ENCODE measurements around the gene DENND5B. TPM values are rescaled to one million over a fixed set of nuclear protein-coding genes. Genes with fewer than 3 reads are reported as not detected.
A peak's percentile ranks its signal among the peaks of the same experiment; 100 is the strongest.

Gene DENND5B
- total RNA-seq, 1 experiment from 2014 or later: 34.9 TPM

DNA sequence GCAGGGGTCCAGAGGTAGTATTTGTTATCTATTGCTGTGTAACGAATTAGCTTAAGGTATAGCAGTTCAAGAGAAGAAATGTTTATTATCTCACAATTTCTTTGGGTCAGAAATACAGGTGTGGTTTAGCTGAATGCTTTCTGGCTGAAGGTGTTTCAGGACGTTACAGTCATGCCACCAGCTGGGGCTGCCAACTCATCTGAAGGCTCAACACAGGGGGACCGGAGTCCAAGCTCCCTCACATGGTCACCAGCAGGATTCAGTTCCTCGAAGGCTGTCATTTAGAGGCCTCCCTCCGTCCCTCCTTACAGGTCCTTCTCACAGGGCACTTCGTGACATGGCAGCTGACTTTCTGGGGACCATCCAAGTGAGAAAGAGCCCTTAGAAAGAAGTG lies 227.5 kb downstream of the DENND5B start:
- Histone ChIP-seq H3K4me1 (peaks cover 29% of the 10 kb centered on the region), H3K9me3 (no peaks in the 10 kb centered on the region), H3K36me3 (ENCODE audit: control insufficient read depth, insufficient read depth, low read length) (no peaks in the 10 kb centered on the region), H3K4me3 (ENCODE audit: low read depth, low read length) (no peak overlapping the region), H3K27me3 (replicated peaks; ENCODE audit: control insufficient read depth, insufficient read depth, low read length) (no peaks in the 10 kb centered on the region)
- ChIA-PET POLR2A (interaction anchor here (1.0 to 2.9 kb wide), 5 partner anchors 8 to 40 kb away, joined by 3 to 37 read pairs (median 10); partner anchors contain the start of gene SINHCAF), CTCF (interaction anchor here (1.5 to 2.0 kb wide), 3 partner anchors 37 to 92 kb away, joined by 8 to 13 read pairs (median 10); partner anchors contain the start of gene SINHCAF)
- peaks cover 34% of the 10 kb centered on the region for H3K4me1 Mint-ChIP-seq (ENCODE audit: low read depth, unreplicated experiment)
- DNase-seq: no peak
- peaks cover 10% of the 10 kb centered on the region for H3K9me3 Mint-ChIP-seq (ENCODE audit: unreplicated experiment)
- no TSS peak for BruUV-seq (replicated peaks)
- H3K27ac Mint-ChIP-seq (ENCODE audit: unreplicated experiment): peak overlapping the region; percentile 82
- H3K27me3 Mint-ChIP-seq (ENCODE audit: insufficient read depth, unreplicated experiment): no peaks in the 10 kb centered on the region
- intact Hi-C loops (cut with micrococcal nuclease; ENCODE audit: unreplicated experiment): loop anchor here (1.0 to 2.0 kb wide), 3 partner anchors 23 to 60 kb away; partner anchors contain the start of gene SINHCAF
- H3K36me3 Mint-ChIP-seq (ENCODE audit: insufficient read depth, unreplicated experiment): peaks cover 5% of the 10 kb centered on the region
- TF ChIP-seq, protein P1, sequence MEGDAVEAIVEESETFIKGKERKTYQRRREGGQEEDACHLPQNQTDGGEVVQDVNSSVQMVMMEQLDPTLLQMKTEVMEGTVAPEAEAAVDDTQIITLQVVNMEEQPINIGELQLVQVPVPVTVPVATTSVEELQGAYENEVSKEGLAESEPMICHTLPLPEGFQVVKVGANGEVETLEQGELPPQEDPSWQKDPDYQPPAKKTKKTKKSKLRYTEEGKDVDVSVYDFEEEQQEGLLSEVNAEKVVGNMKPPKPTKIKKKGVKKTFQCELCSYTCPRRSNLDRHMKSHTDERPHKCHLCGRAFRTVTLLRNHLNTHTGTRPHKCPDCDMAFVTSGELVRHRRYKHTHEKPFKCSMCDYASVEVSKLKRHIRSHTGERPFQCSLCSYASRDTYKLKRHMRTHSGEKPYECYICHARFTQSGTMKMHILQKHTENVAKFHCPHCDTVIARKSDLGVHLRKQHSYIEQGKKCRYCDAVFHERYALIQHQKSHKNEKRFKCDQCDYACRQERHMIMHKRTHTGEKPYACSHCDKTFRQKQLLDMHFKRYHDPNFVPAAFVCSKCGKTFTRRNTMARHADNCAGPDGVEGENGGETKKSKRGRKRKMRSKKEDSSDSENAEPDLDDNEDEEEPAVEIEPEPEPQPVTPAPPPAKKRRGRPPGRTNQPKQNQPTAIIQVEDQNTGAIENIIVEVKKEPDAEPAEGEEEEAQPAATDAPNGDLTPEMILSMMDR (IDR thresholded peaks at IDR 0.05; ENCODE audit: insufficient read depth in 1 of 2, low read depth in 1 of 2, low read length in 1 of 2, severe bottlenecking in 1 of 2, unreplicated experiment in 1 of 2): no peak
- H3K4me3 Mint-ChIP-seq (ENCODE audit: unreplicated experiment): no peak overlapping the region

DNA sequence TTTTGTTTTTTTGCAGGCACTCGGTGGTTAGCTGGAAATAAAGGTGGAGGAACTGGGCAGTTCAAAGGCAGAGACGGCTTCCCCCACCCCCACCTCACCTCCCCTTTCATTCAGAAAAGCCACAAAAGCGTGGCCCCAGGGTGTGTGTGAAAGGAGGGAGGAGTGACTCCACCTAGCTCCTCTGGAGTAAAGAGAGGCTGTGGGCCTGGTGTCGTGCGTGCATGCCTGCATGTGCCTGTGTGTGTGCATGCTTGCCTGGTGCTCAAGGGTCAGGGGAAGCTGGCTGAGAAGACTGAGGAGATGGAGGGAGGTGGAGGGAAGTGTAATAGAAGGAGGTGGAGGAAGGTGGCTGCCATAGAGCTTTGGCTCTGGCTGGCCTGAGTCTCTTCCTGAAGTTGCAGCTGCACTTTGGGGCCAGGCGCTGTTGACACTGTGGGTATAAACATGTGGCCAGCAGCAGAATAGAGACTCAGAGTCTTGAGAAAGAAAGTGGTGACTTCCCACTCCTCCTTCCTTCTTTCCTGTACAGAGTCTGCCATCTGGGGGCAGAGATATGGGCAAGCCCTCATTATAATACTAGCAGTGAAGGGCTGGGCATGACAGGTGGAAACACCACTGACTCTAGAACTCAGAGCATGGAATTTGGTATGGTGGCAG lies 228.0 kb downstream of the DENND5B start:
- no peaks in the 10 kb centered on the region for H3K27me3 ChIP-seq (replicated peaks; ENCODE audit: control insufficient read depth, insufficient read depth, low read length)
- Mint-ChIP-seq H3K27me3 (ENCODE audit: insufficient read depth, unreplicated experiment) (no peaks in the 10 kb centered on the region), H3K4me1 (ENCODE audit: low read depth, unreplicated experiment) (peaks cover 33% of the 10 kb centered on the region), H3K27ac (ENCODE audit: unreplicated experiment) (peak overlapping the region; percentile 82), H3K9me3 (ENCODE audit: unreplicated experiment) (peaks cover 10% of the 10 kb centered on the region), H3K4me3 (ENCODE audit: unreplicated experiment) (peak overlapping the region; percentile 50), H3K36me3 (ENCODE audit: insufficient read depth, unreplicated experiment) (peaks cover 5% of the 10 kb centered on the region)
- H3K4me3 ChIP-seq (ENCODE audit: low read depth, low read length): no peak overlapping the region
- TF ChIP-seq, protein P1 (IDR thresholded peaks at IDR 0.05; ENCODE audit: insufficient read depth in 1 of 2, low read depth in 1 of 2, low read length in 1 of 2, severe bottlenecking in 1 of 2, unreplicated experiment in 1 of 2): no peak
- POLR2A ChIA-PET: interaction anchor here (0.5 to 2.9 kb wide), 6 partner anchors 8 to 40 kb away, joined by 3 to 37 read pairs (median 8); partner anchors contain the start of gene SINHCAF
- BruUV-seq (replicated peaks): no TSS peak
- peaks cover 24% of the 10 kb centered on the region for H3K4me1 ChIP-seq
- intact Hi-C loops (cut with micrococcal nuclease; ENCODE audit: unreplicated experiment): loop anchor here (1.0 to 2.0 kb wide), 3 partner anchors 22 to 60 kb away; partner anchors contain the start of gene SINHCAF
- DNase-seq: peak; percentile 73 to 87
- CTCF ChIA-PET: interaction anchor here (0.7 to 2.0 kb wide), 6 partner anchors 8 to 290 kb away, joined by 3 to 13 read pairs (median 9); partner anchors contain the start of gene SINHCAF
- H3K9me3 ChIP-seq: no peaks in the 10 kb centered on the region
- no peaks in the 10 kb centered on the region for H3K36me3 ChIP-seq (ENCODE audit: control insufficient read depth, insufficient read depth, low read length)

DNA sequence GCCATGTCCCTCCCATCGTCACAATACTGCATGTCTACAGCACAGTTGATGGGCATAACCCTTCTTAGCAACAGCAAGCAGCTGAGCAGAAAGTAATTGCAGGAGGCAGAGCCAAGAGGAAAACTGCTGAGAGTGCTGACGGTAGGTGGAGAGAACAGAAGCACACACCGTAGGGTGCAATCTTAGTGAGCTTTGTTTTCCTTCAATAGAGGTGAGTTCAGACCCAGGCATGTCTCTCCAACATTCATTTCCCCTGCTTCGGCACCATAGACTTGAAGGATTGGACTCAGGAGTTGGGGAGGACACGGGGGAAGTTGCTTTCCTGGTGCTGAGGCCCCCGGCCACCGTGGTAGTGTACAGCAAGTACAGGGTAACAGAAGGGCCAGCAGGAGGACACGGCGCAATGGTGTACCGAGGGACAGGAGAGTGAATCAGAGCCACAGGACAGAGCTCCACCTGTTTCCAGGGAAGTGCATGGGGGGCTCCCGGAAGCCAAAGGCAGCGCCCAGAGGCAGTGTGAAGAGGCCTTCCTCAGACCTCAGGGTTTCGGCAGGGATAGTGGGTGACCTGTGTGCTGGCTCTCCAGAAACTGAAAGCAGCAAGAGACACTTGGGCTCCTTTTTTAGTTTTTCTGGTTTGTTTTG lies 228.7 kb downstream of the DENND5B start:
- Mint-ChIP-seq H3K36me3 (ENCODE audit: insufficient read depth, unreplicated experiment) (peaks cover 5% of the 10 kb centered on the region), H3K4me3 (ENCODE audit: unreplicated experiment) (peak overlapping the region; percentile 50), H3K27me3 (ENCODE audit: insufficient read depth, unreplicated experiment) (no peaks in the 10 kb centered on the region), H3K4me1 (ENCODE audit: low read depth, unreplicated experiment) (peaks cover 33% of the 10 kb centered on the region), H3K9me3 (ENCODE audit: unreplicated experiment) (peaks cover 10% of the 10 kb centered on the region), H3K27ac (ENCODE audit: unreplicated experiment) (peak overlapping the region; percentile 82)
- H3K27me3 ChIP-seq (replicated peaks; ENCODE audit: control insufficient read depth, insufficient read depth, low read length): no peaks in the 10 kb centered on the region
- peaks cover 24% of the 10 kb centered on the region for H3K4me1 ChIP-seq
- no peaks in the 10 kb centered on the region for H3K36me3 ChIP-seq (ENCODE audit: control insufficient read depth, insufficient read depth, low read length)
- BruUV-seq (replicated peaks): no TSS peak
- CTCF ChIA-PET: interaction anchor here (0.5 to 2.0 kb wide), 8 partner anchors 9 to 291 kb away, joined by 3 to 13 read pairs (median 7); partner anchors contain the start of gene SINHCAF
- H3K9me3 ChIP-seq: no peaks in the 10 kb centered on the region
- intact Hi-C loops (cut with micrococcal nuclease; ENCODE audit: unreplicated experiment): loop anchor here (2.0 kb wide), 2 partner anchors 21 to 35 kb away; partner anchors contain the start of gene SINHCAF
- no peak overlapping the region for H3K4me3 ChIP-seq (ENCODE audit: low read depth, low read length)
- TF ChIP-seq, protein P1 (IDR thresholded peaks at IDR 0.05; ENCODE audit: insufficient read depth in 1 of 2, low read depth in 1 of 2, low read length in 1 of 2, severe bottlenecking in 1 of 2, unreplicated experiment in 1 of 2): peak in 1 of 2 experiments; percentile 9
- peak; percentile 58 to 59 for DNase-seq
- POLR2A ChIA-PET: interaction anchor here (0.5 to 2.9 kb wide), 6 partner anchors 9 to 39 kb away, joined by 3 to 37 read pairs (median 8); partner anchors contain the start of gene SINHCAF

All from Caco-2 (cell line).